Esophagus squamous epithelium (tissue), 5 donors: Measurements from ENCODE around the gene ZNF346. TPM values are rescaled to one million over a fixed set of nuclear protein-coding genes. Genes with fewer than 3 reads are reported as not detected.
A peak's percentile ranks its signal among the peaks of the same experiment; 100 is the strongest.

ENCODE experiments used
- DNase-seq: peaks from one replicate; lab custom pipeline; 2025; lab: John Stamatoyannopoulos, UW
- H3K27ac ChIP-seq, 4 donors: fragments of 200-600 bp; sonication (generic); one replicate each; pipeline ENCODE4 v1.5.1; 2016 to 2019; ENCODE audit warnings: mild to moderate bottlenecking in 1 of 4
- H3K27me3 ChIP-seq, 4 donors: fragments of 200-600 bp; sonication (generic); 1 replicate in 3 of 4; 2 replicates in 1 of 4; pipeline versions ENCODE4 v1.5.1 to v1.6.0; 2017 to 2021; ENCODE audit warnings: antibody characterized with exemption in 1 of 4
- H3K36me3 ChIP-seq, 3 donors: fragments of 200-600 bp; sonication (generic); one replicate each; pipeline ENCODE4 v1.5.1; 2016 to 2019
- H3K4me1 ChIP-seq, 3 donors: fragments of 200-600 bp; sonication (generic); one replicate each; pipeline ENCODE4 v1.5.1; 2017 to 2019
- H3K4me3 ChIP-seq, 4 donors: fragments of 200-600 bp; sonication (generic); 1 replicate in 3 of 4; 2 replicates in 1 of 4; pipeline ENCODE4 v1.5.1; 2016 to 2019; ENCODE audit warnings: mild to moderate bottlenecking in 2 of 4, moderate library complexity in 1 of 4
- H3K9me3 ChIP-seq, 3 donors: fragments of 200-600 bp; sonication (generic); one replicate each; pipeline ENCODE4 v1.5.1; 2016 to 2019
- POLR2A ChIP-seq, 4 donors: fragments of 450-650 bp; IDR thresholded peaks; one replicate each; pipeline ENCODE4 v1.6.1; 2017; ENCODE audit warnings: antibody characterized with exemption in 4 of 4, mild to moderate bottlenecking in 4 of 4, moderate library complexity in 3 of 4
- WGBS, 2 donors: methylation state at CpG; one replicate each; pipeline ENCODE4 v1.1.5; 2018; 5-methylcytosine and 5-hydroxymethylcytosine counted together
- intact Hi-C: fragments of 100-400 bp; cut with DNase I; formaldehyde crosslinking; loops from one replicate; pipeline ENCODE4 v1.15.0; 2022
- total RNA-seq, 4 donors: library from RNA; depleted of rRNA; stranded (reverse); fragments of >200 nt; gene quantifications; one replicate each; pipeline ENCODE4 v1.1.0, GENCODE V29; 2016
- TF ChIP-seq, protein P1 (sequence below), 6 experiments: fragments of 450-650 bp in 4 of 6; fragments of 200-600 bp in 2 of 6; sonication (generic) in 2 of 6; IDR thresholded peaks; one replicate each; pipeline ENCODE4 v1.5.1; 2016 to 2019; ENCODE audit warnings: antibody characterized with exemption in 6 of 6, mild to moderate bottlenecking in 4 of 6, moderate library complexity in 4 of 6
- donor health status: DM: yes; HTN: yes; CAD: no.

The ZNF346 gene
- total RNA-seq, 4 donors from 2014 or later, result 11.4 to 17.0 (median 13.3) TPM

- intact Hi-C loops, result no loop called here
- Histone ChIP-seq H3K27me3 (peaks cover 0 to 42% (median 0%) of the 10 kb centered on the region in 4 donors), H3K4me1 (peaks cover 8 to 47% (median 10%) of the 10 kb centered on the region in 3 donors), H3K27ac (peak overlapping the region in 3 of 4 donors; percentile 9 to 68 (median 53)), H3K4me3 (peak overlapping the region in 2 of 4 donors; percentile 56 to 75), H3K36me3 (no peaks in the 10 kb centered on the region), H3K9me3 (no peaks in the 10 kb centered on the region)
- no peak for TF ChIP-seq POLR2A (IDR thresholded peaks at IDR 0.05)
- TF ChIP-seq, protein P1, sequence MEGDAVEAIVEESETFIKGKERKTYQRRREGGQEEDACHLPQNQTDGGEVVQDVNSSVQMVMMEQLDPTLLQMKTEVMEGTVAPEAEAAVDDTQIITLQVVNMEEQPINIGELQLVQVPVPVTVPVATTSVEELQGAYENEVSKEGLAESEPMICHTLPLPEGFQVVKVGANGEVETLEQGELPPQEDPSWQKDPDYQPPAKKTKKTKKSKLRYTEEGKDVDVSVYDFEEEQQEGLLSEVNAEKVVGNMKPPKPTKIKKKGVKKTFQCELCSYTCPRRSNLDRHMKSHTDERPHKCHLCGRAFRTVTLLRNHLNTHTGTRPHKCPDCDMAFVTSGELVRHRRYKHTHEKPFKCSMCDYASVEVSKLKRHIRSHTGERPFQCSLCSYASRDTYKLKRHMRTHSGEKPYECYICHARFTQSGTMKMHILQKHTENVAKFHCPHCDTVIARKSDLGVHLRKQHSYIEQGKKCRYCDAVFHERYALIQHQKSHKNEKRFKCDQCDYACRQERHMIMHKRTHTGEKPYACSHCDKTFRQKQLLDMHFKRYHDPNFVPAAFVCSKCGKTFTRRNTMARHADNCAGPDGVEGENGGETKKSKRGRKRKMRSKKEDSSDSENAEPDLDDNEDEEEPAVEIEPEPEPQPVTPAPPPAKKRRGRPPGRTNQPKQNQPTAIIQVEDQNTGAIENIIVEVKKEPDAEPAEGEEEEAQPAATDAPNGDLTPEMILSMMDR (IDR thresholded peaks at IDR 0.05), result no peak
- WGBS, 2 donors, result 32 to 43% methylated on average over 9 to 10 of the region's 13 CpGs
- DNase-seq, result no peak
Observed at GRCh38 chr5:177085985-177086653, 63.6 kb downstream of the ZNF346 start.

DNA sequence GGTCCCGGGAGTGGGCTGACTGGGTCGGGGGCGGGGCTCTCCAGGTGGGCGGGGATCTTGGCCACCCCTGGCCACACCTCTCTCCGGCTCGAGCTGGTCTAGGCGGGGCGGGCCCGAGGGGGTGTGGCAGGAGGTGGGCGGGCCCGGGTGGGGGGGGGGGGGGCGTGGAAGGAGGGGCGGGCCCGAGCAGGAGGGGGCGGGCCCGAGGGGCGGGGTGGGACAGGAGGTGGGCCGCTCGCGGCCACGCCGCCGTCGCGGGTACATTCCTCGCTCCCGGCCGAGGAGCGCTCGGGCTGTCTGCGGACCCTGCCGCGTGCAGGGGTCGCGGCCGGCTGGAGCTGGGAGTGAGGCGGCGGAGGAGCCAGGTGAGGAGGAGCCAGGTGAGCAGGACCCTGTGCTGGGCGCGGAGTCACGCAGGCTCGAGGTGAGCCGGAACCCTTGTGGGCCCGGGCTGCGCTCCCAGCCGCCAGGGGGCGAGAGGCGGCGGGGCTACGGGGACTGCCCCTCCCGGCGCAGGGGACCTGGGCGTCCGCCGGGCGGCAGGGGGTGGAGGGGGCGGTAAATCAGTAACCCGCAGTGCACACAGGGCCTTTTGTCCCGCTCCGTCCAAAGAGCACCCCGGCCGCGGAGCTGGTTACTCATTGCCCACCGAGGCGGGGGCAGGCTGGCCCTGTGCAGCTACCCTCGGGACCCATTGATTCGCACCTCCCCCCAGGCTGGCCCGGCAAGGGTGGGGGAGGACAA, 64.3 kb downstream of the ZNF346 start, which contains the start of gene FGFR4:
Gene FGFR4 (plus strand): TSS at position 262 of the 744 bp plus-strand sequence. CDS start 2,688 bp downstream, outside the sequence.
- no peak for TF ChIP-seq POLR2A (IDR thresholded peaks at IDR 0.05)
- TF ChIP-seq, protein P1 (IDR thresholded peaks at IDR 0.05), result peak; percentile 31 to 78 (median 60)
- intact Hi-C loops, result no loop called here
- Histone ChIP-seq H3K9me3 (no peaks in the 10 kb centered on the region), H3K4me1 (peaks cover 8 to 47% (median 10%) of the 10 kb centered on the region in 3 donors), H3K36me3 (no peaks in the 10 kb centered on the region), H3K4me3 (peak within 1 kb of the TSS; percentile 38 to 75 (median 48)), H3K27ac (peak within 1 kb of the TSS; percentile 9 to 68 (median 41)), H3K27me3 (peaks cover 0 to 37% (median 0%) of the 10 kb centered on the region in 4 donors)
- peak; percentile 30 for DNase-seq
- 0% methylated on average over 7 of the region's 68 CpGs; no CpG with 5 or more reads in 1 of the 2 donors for WGBS, 2 donors

DNA sequence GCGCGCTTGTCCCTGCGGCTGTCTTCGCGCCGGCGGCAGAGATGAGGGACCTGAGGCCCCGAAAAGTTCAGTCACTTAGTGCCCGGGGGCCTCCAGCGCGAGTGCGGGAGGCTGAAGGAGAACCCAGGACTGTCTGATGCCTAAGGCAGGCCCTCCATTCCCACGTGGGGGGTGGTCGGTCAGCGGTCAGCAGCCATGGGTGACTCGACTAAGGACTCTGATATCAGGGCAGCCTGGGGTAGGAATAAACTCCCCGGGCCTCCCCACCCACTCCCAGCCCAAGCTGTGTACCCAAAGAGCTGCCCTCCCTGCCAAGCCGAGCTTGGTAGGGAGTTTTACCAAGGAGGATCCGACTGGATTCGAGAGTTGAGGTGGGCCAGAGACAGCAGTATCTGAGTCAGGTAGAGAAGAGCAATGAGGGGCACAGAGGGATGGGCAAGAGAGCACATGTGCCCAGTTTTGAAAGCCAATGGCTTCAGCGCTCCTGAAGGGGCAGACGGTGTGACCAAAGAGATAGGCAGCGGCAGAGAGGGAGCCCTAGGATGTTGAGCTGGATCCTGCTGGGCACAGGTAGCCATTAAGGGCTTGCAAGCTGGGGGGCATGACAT, 65.0 kb downstream of the ZNF346 start:
- TF ChIP-seq POLR2A (IDR thresholded peaks at IDR 0.05), result no peak
- TF ChIP-seq, protein P1 (IDR thresholded peaks at IDR 0.05), result no peak
- 53 to 64% methylated on average over 6 to 7 of the region's 23 CpGs for WGBS, 2 donors
- intact Hi-C loops, result no loop called here
- Histone ChIP-seq H3K4me3 (peak overlapping the region; percentile 38 to 75 (median 48)), H3K36me3 (no peaks in the 10 kb centered on the region), H3K27ac (peak overlapping the region in 2 of 4 donors; percentile 9 to 58), H3K27me3 (peaks cover 0 to 35% (median 0%) of the 10 kb centered on the region in 4 donors), H3K9me3 (no peaks in the 10 kb centered on the region), H3K4me1 (peaks cover 8 to 47% (median 10%) of the 10 kb centered on the region in 3 donors)
- DNase-seq, result no peak

GRCh38 chr5:177089127-177089526, 66.6 kb downstream of the ZNF346 start:
- no peak for TF ChIP-seq POLR2A (IDR thresholded peaks at IDR 0.05)
- TF ChIP-seq, protein P1 (IDR thresholded peaks at IDR 0.05), result no peak
- no peak overlapping the region for H3K4me3 ChIP-seq

More at GRCh38 chr5:177089127-177089526, 66.6 kb downstream of the ZNF346 start:
- H3K36me3 ChIP-seq, result no peaks in the 10 kb centered on the region
- intact Hi-C loops, result no loop called here
- no peaks in the 10 kb centered on the region for H3K9me3 ChIP-seq
- 57 to 59% methylated on average over 4 to 5 of the region's 5 CpGs for WGBS, 2 donors
- no peak for DNase-seq
- H3K27me3 ChIP-seq, result peaks cover 0 to 23% (median 0%) of the 10 kb centered on the region in 4 donors
- peaks cover 8 to 47% (median 10%) of the 10 kb centered on the region in 3 donors for H3K4me1 ChIP-seq
- peak overlapping the region in 2 of 4 donors; percentile 29 to 54 for H3K27ac ChIP-seq
